ENCODE results near the gene GNA14. TPM values are rescaled to one million over a fixed set of nuclear protein-coding genes. Genes with fewer than 3 reads are reported as not detected.

Gene GNA14
- total RNA-seq, 1 experiment from 2014 or later, result 0.25 TPM

- DNase-seq (ENCODE audit: low read depth, low spot score), result no peak
- Histone ChIP-seq H3K4me1 (ENCODE audit: control insufficient read depth in 1 of 2, insufficient read depth in 2 of 2, low read length in 2 of 2) (no peaks in the 10 kb centered on the region), H3K27me3 (ENCODE audit: insufficient read depth, low read length) (no peaks in the 10 kb centered on the region), H3K4me2 (ENCODE audit: low read length) (no peak overlapping the region), H3K9me2 (ENCODE audit: insufficient read depth) (no peaks in the 10 kb centered on the region), H3K36me3 (ENCODE audit: control insufficient read depth in 1 of 2, insufficient read depth in 2 of 2, low read length in 2 of 2) (no peaks in the 10 kb centered on the region), H4K20me1 (ENCODE audit: insufficient read depth) (no peaks in the 10 kb centered on the region), H3K27ac (ENCODE audit: low read depth, low read length) (no peak overlapping the region), H3K4me3 (replicated peaks in 1 of 2; ENCODE audit: low read depth in 1 of 2, low read length in 2 of 2) (no peak overlapping the region), H3K9ac (ENCODE audit: low read length) (no peak overlapping the region), H3K79me2 (ENCODE audit: insufficient read depth, low read length) (no peaks in the 10 kb centered on the region), H2AFZ (ENCODE audit: low read depth, low read length, poor library complexity, severe bottlenecking) (no peak overlapping the region), H3K9me3 (ENCODE audit: control insufficient read depth in 1 of 2, insufficient read depth in 1 of 2, low read depth in 1 of 2, low read length in 2 of 2) (no peaks in the 10 kb centered on the region)
- no peak for ATAC-seq
- RAD21 ChIA-PET (ENCODE audit: low non-redundant PET in 1 of 2, low total read pairs in 2 of 2, uncharacterized antibody in 2 of 2, unreplicated experiment in 2 of 2), result no interaction called here
- TF ChIP-seq ZBTB33 (IDR thresholded peaks at IDR 0.05; ENCODE audit: extremely low read depth, insufficient replicate concordance, low read length) (no peak), CEBPB (IDR thresholded peaks at IDR 0.05; ENCODE audit: low read depth) (no peak), ZNF274 (IDR thresholded peaks at IDR 0.05; ENCODE audit: low read depth, low read length) (no peak), EGR1 (IDR thresholded peaks at IDR 0.05; ENCODE audit: low read depth) (no peak)
- TF ChIP-seq, protein P1, sequence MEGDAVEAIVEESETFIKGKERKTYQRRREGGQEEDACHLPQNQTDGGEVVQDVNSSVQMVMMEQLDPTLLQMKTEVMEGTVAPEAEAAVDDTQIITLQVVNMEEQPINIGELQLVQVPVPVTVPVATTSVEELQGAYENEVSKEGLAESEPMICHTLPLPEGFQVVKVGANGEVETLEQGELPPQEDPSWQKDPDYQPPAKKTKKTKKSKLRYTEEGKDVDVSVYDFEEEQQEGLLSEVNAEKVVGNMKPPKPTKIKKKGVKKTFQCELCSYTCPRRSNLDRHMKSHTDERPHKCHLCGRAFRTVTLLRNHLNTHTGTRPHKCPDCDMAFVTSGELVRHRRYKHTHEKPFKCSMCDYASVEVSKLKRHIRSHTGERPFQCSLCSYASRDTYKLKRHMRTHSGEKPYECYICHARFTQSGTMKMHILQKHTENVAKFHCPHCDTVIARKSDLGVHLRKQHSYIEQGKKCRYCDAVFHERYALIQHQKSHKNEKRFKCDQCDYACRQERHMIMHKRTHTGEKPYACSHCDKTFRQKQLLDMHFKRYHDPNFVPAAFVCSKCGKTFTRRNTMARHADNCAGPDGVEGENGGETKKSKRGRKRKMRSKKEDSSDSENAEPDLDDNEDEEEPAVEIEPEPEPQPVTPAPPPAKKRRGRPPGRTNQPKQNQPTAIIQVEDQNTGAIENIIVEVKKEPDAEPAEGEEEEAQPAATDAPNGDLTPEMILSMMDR (IDR thresholded peaks at IDR 0.05 in 2 of 3, conservative IDR thresholded peaks at IDR 0.05 in 1 of 3; ENCODE audit: borderline replicate concordance in 1 of 3, insufficient read depth in 1 of 3, low read depth in 2 of 3, low read length in 2 of 3), result no peak
- intact Hi-C loops (cut with micrococcal nuclease), result loop anchor here (2.0 to 10.0 kb wide), 3 partner anchors 53 to 689 kb away; no protein-coding TSS in a partner anchor
- BruUV-seq (replicated peaks), result no TSS peak
- POLR2A ChIA-PET, result no interaction called here
- CTCF ChIA-PET, result interaction anchor here (0.8 to 1.0 kb wide), 2 partner anchors 25 to 319 kb away, joined by 3 read pairs; no protein-coding TSS in a partner anchor
Measured at GRCh38 chr9:77432053-77432452, 216.1 kb downstream of the GNA14 start.
